ENCODE results near the gene VMP1.

GRCh38 chr17:59730268-59730834 is 22.9 kb downstream of the VMP1 start:
- TF ChIP-seq, protein P1, sequence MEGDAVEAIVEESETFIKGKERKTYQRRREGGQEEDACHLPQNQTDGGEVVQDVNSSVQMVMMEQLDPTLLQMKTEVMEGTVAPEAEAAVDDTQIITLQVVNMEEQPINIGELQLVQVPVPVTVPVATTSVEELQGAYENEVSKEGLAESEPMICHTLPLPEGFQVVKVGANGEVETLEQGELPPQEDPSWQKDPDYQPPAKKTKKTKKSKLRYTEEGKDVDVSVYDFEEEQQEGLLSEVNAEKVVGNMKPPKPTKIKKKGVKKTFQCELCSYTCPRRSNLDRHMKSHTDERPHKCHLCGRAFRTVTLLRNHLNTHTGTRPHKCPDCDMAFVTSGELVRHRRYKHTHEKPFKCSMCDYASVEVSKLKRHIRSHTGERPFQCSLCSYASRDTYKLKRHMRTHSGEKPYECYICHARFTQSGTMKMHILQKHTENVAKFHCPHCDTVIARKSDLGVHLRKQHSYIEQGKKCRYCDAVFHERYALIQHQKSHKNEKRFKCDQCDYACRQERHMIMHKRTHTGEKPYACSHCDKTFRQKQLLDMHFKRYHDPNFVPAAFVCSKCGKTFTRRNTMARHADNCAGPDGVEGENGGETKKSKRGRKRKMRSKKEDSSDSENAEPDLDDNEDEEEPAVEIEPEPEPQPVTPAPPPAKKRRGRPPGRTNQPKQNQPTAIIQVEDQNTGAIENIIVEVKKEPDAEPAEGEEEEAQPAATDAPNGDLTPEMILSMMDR (IDR thresholded peaks at IDR 0.05; ENCODE audit: borderline replicate concordance, extremely low read depth, low read length, poor library complexity, severe bottlenecking) = no peak
- no peak for TF ChIP-seq EZH2 (IDR thresholded peaks at IDR 0.05; ENCODE audit: borderline replicate concordance, low read depth, low read length, severe bottlenecking)
